ENCODE measurements around the gene MPP1.
A peak's percentile ranks its signal among the peaks of the same experiment; 100 is the strongest.

DNA sequence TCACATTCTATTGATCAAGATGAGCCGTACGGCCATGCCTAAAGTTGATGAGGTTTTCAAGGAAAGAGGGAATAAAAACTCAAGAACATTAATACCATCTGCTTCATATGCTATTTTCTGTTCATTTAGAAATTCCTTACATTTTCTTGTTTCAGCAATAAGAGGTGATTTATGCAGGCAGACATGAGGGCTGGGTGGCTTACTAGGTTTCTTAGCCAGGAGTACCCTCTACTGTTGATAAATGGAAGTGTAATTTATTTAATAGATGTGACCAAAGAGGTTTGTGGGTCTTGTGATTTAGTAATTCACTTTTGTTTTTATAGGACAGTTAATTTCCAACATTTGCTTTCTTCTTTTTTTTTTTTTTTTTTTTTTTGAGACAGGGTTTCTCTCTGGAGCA, 35.6 kb upstream of the MPP1 start:
- TF ChIP-seq, protein P1, sequence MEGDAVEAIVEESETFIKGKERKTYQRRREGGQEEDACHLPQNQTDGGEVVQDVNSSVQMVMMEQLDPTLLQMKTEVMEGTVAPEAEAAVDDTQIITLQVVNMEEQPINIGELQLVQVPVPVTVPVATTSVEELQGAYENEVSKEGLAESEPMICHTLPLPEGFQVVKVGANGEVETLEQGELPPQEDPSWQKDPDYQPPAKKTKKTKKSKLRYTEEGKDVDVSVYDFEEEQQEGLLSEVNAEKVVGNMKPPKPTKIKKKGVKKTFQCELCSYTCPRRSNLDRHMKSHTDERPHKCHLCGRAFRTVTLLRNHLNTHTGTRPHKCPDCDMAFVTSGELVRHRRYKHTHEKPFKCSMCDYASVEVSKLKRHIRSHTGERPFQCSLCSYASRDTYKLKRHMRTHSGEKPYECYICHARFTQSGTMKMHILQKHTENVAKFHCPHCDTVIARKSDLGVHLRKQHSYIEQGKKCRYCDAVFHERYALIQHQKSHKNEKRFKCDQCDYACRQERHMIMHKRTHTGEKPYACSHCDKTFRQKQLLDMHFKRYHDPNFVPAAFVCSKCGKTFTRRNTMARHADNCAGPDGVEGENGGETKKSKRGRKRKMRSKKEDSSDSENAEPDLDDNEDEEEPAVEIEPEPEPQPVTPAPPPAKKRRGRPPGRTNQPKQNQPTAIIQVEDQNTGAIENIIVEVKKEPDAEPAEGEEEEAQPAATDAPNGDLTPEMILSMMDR (IDR thresholded peaks at IDR 0.05), result peak; percentile 64
- no peak for TF ChIP-seq ZFX (IDR thresholded peaks at IDR 0.05; ENCODE audit: borderline replicate concordance)
